ENCODE measurements around the gene CYTH4. TPM values are rescaled to one million over a fixed set of nuclear protein-coding genes. Genes with fewer than 3 reads are reported as not detected.

Gene CYTH4
- total RNA-seq, 2 donors from 2014 or later = 1.5 to 5.9 TPM

GRCh38 chr22:37363261-37363992 lies 81.1 kb downstream of the CYTH4 start:
- no peak for DNase-seq (ENCODE audit: low spot score)

More at GRCh38 chr22:37363261-37363992, 81.1 kb downstream of the CYTH4 start:
- H3K27me3 ChIP-seq = no peaks in the 10 kb centered on the region
- no peak overlapping the region for H3K27ac ChIP-seq
- H3K36me3 ChIP-seq = no peaks in the 10 kb centered on the region
- H3K4me3 ChIP-seq = no peak overlapping the region
- no peak for TF ChIP-seq CTCF (IDR thresholded peaks at IDR 0.05)
- no peaks in the 10 kb centered on the region for H3K9me3 ChIP-seq
- H3K4me1 ChIP-seq = no peaks in the 10 kb centered on the region

Other genes starting within 250 kb of the CYTH4 start
- gene KCTD17, start 230.8 kb upstream of the CYTH4 start, total RNA-seq = 10 to 100 TPM; 44.9 to 54.8 TPM
- not detected for gene TMPRSS6, start 172.8 kb upstream of the CYTH4 start, total RNA-seq
- 1 to 10 TPM in 1 of 2 donors, under 1 TPM in 1; 0.94 to 1.0 TPM for gene IL2RB, start 132.6 kb upstream of the CYTH4 start, total RNA-seq
- gene C1QTNF6, start 94.3 kb upstream of the CYTH4 start, total RNA-seq = 1 to 10 TPM; 1.6 to 2.2 TPM
- gene SSTR3, start 70.0 kb upstream of the CYTH4 start, total RNA-seq = not detected
- gene RAC2, start 38.2 kb upstream of the CYTH4 start, total RNA-seq = 10 to 100 TPM in 1 of 2 donors, 1 to 10 TPM in 1; 2.9 to 10.3 TPM
- not detected for gene ELFN2, start 145.0 kb downstream of the CYTH4 start, total RNA-seq
- gene MFNG, start 203.9 kb downstream of the CYTH4 start, total RNA-seq = 10 to 100 TPM in 1 of 2 donors, 1 to 10 TPM in 1; 9.9 to 19.5 TPM
- 1 to 10 TPM; 4.2 to 5.8 TPM for gene CARD10, start 236.9 kb downstream of the CYTH4 start, total RNA-seq

Data from right atrium auricular region (tissue), 2 donors.